Hippocampal formation (tissue), 2 donors: ENCODE results near the gene ZBTB45.
"Not testable (repeated sequence)": the region's sequence is repeated elsewhere in the genome, so short reads cannot be mapped to it uniquely, and the experiment has no call there.

Source experiments
- DNase-seq, 2 donors: peaks; one replicate each; lab custom pipeline; 2025; lab: John Stamatoyannopoulos, UW

ZBTB45 gene

DNA sequence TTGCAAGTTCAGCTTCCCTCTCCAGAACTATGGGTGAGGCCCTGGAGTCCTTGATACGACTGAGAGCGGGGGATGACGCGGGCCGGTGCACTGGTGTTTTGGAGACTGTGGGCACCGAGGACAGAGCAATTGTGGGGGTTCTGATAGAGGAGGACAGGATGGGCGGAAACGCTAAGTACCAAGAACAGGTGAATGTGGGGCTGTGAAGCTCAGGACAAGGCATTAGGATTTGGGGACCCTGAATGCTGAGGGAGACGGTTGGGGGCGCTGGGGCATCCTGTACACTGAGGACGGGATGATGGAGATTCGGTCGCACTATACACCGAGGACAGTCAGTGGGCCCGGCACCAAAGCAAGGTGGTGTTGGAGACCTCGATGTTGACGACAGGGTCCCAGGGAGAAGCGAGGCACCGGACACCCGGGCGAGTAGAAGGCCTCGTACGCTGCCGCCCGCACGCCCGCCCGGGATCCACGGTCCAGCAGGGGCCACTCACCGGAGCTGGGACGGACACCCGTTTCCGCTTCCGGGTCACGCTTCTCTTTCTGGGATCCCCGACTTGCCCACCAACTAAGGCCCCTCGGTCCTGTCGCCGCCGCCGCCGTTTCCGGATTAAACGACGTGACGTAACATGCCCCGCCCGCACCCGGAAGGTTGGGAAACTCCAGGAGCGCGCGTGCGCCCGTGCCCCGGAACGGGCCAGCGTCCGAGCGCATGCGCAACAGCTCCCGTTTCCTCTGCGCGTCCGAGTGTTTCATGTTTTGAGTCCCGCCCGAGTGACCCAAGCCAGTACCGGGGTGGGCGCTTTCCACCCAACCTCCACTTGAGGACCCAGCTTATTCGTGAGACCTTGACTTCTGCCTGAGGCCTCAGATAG, 35.1 kb upstream of the ZBTB45 start, which contains the start of gene CHMP2A:
TSS of gene CHMP2A (minus strand) at position 612 of the 875 bp plus-strand sequence. CDS start 893 bp downstream, outside the sequence.
- no peak for DNase-seq

GRCh38 chr19:58553799-58554493, 34.3 kb upstream of the ZBTB45 start:
- no peak for DNase-seq

- DNase-seq: no peak
These were observed 33.0 kb upstream of the ZBTB45 start for GRCh38 chr19:58552655-58553054.

DNA sequence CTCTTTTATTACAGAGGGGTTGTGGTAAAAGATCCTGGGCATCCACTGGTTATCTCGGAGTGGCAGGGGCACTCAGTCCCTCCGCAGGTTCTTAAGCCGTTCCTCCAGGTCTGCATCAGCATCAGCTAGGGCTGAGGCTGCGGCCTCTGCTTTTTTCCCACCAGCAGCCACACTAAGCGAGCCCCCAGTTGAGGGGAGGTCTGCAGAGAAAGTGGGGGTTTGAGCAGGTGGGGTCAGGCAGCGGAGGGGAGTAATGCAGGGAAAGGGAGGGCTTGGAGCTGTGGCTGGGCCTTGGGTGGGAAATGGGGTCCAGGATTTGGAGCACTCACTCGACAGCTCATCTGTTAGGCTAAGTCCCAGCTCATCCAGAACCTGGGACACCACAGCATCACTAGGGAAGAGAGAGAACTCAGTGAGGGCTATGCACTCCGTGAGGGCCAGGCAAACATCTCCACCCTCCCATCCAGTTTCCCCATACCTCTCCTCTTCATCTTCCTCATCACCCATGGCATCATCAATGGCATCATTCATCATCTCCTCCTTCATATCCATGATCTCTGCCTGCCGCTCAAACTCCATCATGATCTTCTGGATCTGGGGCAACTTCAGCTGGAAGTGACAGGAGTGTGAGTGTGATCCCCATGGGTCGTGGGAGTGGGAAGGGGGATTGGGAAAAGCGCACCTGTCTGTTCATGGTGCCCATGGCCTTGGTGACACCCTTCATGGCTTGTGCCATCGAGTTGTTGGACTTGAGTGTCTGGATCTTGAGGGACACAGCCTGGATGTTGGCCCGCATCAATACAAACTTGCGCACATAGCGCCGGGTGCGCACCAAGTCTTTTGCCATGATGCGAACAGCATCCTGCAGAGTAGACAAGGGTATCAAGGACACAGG, 32.2 kb upstream of the ZBTB45 start:
- DNase-seq: no peak

- DNase-seq: no peak
These were observed 31.5 kb upstream of the ZBTB45 start for GRCh38 chr19:58551123-58551497.

GRCh38 chr19:58550362-58551122, 30.9 kb upstream of the ZBTB45 start:
- DNase-seq: no peak

- DNase-seq: no peak
These were observed 30.2 kb upstream of the ZBTB45 start for GRCh38 chr19:58549664-58550361.

DNA sequence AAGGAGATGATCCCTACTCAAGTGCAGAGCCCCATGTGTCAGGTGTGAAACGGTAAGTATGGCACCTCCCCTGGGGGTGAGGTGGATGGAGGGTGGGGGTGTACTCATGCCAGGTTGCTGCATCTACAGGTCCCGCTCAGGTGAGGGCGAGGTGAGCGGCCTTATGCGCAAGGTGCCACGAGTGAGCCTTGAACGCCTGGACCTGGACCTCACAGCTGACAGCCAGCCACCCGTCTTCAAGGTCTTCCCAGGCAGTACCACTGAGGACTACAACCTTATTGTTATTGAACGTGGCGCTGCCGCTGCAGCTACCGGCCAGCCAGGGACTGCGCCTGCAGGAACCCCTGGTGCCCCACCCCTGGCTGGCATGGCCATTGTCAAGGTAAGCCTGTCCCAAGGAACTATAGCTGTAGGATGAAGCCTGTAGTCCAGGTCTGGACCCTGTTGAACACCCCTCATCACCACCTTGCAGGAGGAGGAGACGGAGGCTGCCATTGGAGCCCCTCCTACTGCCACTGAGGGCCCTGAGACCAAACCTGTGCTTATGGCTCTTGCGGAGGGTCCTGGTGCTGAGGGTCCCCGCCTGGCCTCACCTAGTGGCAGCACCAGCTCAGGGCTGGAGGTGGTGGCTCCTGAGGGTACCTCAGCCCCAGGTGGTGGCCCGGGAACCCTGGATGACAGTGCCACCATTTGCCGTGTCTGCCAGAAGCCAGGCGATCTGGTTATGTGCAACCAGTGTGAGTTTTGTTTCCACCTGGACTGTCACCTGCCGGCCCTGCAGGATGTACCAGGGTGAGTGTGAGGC, 29.5 kb upstream of the ZBTB45 start:
- DNase-seq: no peak

DNA sequence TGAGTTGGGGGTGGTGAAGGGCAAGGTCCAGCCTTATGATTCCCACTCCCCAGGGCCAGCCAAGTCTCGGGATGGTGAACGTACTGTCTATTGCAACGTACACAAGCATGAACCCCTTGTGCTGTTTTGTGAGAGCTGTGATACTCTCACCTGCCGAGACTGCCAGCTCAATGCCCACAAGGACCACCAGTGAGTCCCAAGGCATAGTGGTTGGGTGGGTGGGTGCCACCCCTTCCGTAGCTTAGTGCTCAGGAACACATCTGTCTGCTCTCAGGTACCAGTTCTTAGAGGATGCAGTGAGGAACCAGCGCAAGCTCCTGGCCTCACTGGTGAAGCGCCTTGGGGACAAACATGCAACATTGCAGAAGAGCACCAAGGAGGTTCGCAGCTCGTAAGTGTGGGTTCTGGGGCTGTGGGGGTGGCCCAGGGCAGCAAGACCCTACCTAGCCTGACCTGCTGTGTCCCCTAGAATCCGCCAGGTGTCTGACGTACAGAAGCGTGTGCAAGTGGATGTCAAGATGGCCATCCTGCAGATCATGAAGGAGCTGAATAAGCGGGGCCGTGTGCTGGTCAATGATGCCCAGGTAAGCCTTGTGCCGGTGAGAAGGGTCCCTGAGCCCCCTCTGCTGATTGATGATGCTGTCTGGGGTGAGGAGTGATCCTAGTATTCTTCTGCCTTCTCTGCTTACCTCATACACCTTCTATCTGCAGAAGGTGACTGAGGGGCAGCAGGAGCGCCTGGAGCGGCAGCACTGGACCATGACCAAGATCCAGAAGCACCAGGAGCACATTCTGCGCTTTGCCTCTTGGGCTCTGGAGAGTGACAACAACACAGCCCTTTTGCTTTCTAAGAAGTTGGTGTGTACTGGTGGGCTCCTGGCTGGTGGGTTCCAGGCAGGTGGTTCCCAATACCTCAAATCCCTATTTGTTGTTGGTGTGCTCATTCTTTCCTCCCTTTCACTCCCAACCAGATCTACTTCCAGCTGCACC, 28.0 kb upstream of the ZBTB45 start:
- DNase-seq: no peak

GRCh38 chr19:58546019-58546530, 26.5 kb upstream of the ZBTB45 start:
- DNase-seq: no peak

DNA sequence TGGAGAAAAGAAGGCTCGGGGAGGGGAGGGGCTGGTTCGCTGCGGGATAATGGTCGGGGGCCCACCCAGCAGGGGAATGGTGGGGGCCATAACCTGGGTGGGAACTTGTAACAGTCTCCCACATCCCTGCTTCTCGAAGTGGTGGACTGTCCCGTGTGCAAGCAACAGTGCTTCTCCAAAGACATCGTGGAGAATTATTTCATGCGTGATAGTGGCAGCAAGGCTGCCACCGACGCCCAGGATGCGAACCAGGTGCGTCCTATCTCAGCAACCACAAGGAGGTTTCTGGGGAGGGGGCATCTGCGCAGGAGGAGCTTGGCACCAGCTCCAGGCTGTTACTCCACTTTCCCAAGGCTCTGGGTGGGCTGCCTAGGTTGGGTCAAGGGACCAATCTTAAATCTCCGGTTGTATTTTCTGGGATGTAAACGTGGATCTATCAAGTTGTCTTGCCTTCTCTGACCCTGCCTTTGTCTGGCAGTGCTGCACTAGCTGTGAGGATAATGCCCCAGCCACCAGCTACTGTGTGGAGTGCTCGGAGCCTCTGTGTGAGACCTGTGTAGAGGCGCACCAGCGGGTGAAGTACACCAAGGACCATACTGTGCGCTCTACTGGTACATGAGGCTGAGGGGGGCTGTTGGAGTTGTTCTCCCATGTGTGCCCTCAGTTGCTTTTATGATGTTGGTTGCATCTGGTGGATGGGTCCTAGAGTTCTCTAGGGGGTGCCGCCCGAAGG, 25.8 kb upstream of the ZBTB45 start:
- no peak for DNase-seq

GRCh38 chr19:58544591-58545285, 25.1 kb upstream of the ZBTB45 start:
- DNase-seq: no peak

GRCh38 chr19:58543826-58544590, 24.4 kb upstream of the ZBTB45 start, which contains the start of gene TRIM28:
Gene TRIM28 (plus strand): TSS chr19:58544064. CDS start chr19:58544758, 694 bp downstream.
- no peak for DNase-seq

DNA sequence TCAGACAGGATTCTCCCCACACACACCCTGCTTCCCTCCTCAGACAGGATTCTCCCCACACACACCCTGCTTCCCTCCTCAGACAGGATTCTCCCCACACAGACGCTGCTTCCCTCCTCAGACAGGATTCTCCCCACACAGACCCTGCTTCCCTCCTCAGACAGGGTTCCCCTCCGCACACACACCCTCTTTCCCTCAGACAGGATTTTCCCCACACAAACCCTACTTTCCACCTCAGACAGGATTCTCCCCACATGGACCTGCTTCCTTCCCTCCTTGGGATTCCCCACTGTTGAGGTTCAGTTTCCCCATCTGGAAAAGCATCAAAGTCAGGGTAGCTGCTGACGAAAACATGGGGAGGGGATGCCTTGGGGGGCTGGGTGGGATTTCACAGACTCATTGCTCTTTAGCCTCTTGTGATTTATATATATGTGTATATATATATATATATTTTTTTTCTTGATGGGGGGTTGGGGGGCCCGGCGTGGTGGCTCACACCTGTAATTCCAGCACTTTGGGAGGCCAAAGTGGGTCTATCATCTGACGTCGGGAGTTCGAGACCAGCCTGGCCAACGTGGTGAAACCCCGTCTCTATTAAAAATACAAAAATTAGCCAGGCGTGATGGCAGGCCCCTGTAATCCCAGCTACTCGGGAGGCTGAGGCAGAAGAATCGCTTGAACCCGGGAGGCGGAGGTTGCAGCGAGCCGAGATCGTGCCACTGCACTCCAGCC, 23.2 kb upstream of the ZBTB45 start:
- DNase-seq: not testable (repeated sequence)

- DNase-seq: not testable (repeated sequence)
These were observed 19.6 kb upstream of the ZBTB45 start for GRCh38 chr19:58539169-58539559.
